Right hindlimb (tissue), 1 donor: Measurements from ENCODE around the gene METTL1.

Experiments used
- DNase-seq: peaks from one replicate; pipeline ENCODE4 v3.0.0-alpha.2; 2018

Gene METTL1

GRCh38 chr12:57735952-57736740, 35.8 kb downstream of the METTL1 start:
- DNase-seq, result peak; percentile 77

- DNase-seq, result peak; percentile 84
Measured at GRCh38 chr12:57735198-57735855, 36.6 kb downstream of the METTL1 start.

- DNase-seq, result no peak
Measured at GRCh38 chr12:57734591-57734990, 37.3 kb downstream of the METTL1 start.

- no peak for DNase-seq
Measured at GRCh38 chr12:57733928-57734327, 38.0 kb downstream of the METTL1 start.

GRCh38 chr12:57732726-57733593, 38.9 kb downstream of the METTL1 start:
- DNase-seq, result no peak

- DNase-seq, result no peak
Measured at GRCh38 chr12:57732270-57732669, 39.6 kb downstream of the METTL1 start.

GRCh38 chr12:57731411-57732080, 40.4 kb downstream of the METTL1 start:
- no peak for DNase-seq

GRCh38 chr12:57730336-57731067, 41.4 kb downstream of the METTL1 start:
- DNase-seq, result no peak

GRCh38 chr12:57729321-57729844, 42.5 kb downstream of the METTL1 start:
- no peak for DNase-seq

- DNase-seq, result no peak
Measured at GRCh38 chr12:57727758-57728395, 44.0 kb downstream of the METTL1 start.

GRCh38 chr12:57726884-57727757, 44.8 kb downstream of the METTL1 start:
- peak; percentile 65 for DNase-seq

- peak; percentile 79 for DNase-seq
Measured at GRCh38 chr12:57726151-57726883, 45.6 kb downstream of the METTL1 start.

- no peak for DNase-seq
Measured at GRCh38 chr12:57725851-57726150, 46.1 kb downstream of the METTL1 start.

- no peak for DNase-seq
Measured at GRCh38 chr12:57724936-57725740, 46.8 kb downstream of the METTL1 start.

- no peak for DNase-seq
Measured at GRCh38 chr12:57724003-57724935, 47.6 kb downstream of the METTL1 start.

GRCh38 chr12:57723630-57723962, 48.3 kb downstream of the METTL1 start:
- DNase-seq, result no peak

- no peak for DNase-seq
Measured at GRCh38 chr12:57722716-57723629, 48.9 kb downstream of the METTL1 start.
